Measurements from ENCODE around the gene IKZF3. TPM values are rescaled to one million over a fixed set of nuclear protein-coding genes. Genes with fewer than 3 reads are reported as not detected.

The IKZF3 gene
- total and polyA plus RNA-seq, 10 of the 15 experiments (the other 5 are each of a cell fraction or from before 2014, with no cell fraction given), result 5.5 to 98.2 (median 47.6) TPM

GRCh38 chr17:39822051-39822451 is 42.1 kb downstream of the IKZF3 start (continued):
- TF ChIP-seq CTCF (IDR thresholded peaks at IDR 0.05 in 2 of 3, conservative IDR thresholded peaks at IDR 0.05 in 1 of 3; ENCODE audit: control insufficient read depth in 2 of 3, extremely low read depth in 1 of 3, insufficient read depth in 1 of 3, low read depth in 3 of 3, low read length in 3 of 3) (no peak), ATF2 (IDR thresholded peaks at IDR 0.05; ENCODE audit: low read length) (no peak), NR2C2 (IDR thresholded peaks at IDR 0.05; ENCODE audit: borderline replicate concordance, control insufficient read depth, insufficient read length, low read depth) (no peak), IKZF1 (conservative IDR thresholded peaks at IDR 0.05) (peak; percentile 32; the same call in 1 of the 2 replicates), BCLAF1 (IDR thresholded peaks at IDR 0.05) (no peak), MTA3 (IDR thresholded peaks at IDR 0.05; ENCODE audit: borderline replicate concordance, low read length) (no peak), E2F8 (IDR thresholded peaks at IDR 0.05; ENCODE audit: low read depth, partially characterized antibody) (no peak), ZBTB33 (IDR thresholded peaks at IDR 0.05) (no peak), IRF5 (IDR thresholded peaks at IDR 0.05; ENCODE audit: borderline replicate concordance) (no peak), ZBED1 (IDR thresholded peaks at IDR 0.05; ENCODE audit: borderline replicate concordance) (peak; percentile 52; the same call in 1 of the 2 replicates), FOXM1 (IDR thresholded peaks at IDR 0.05; ENCODE audit: low read depth, low read length) (no peak), ZNF274 (IDR thresholded peaks at IDR 0.05; ENCODE audit: insufficient read depth, insufficient read length) (no peak), IKZF2 (IDR thresholded peaks at IDR 0.05) (peak; percentile 16 to 65; a peak in 2 of 4 replicates), RB1 (IDR thresholded peaks at IDR 0.05; ENCODE audit: borderline replicate concordance) (no peak), RELB (IDR thresholded peaks at IDR 0.05; ENCODE audit: low read depth) (peak; percentile 46; the same call in 1 of the 2 replicates)
